Measurements from ENCODE around the gene CALHM2. TPM values are rescaled to one million over a fixed set of nuclear protein-coding genes. Genes with fewer than 3 reads are reported as not detected.
"Not testable (repeated sequence)": the region's sequence is repeated elsewhere in the genome, so short reads cannot be mapped to it uniquely, and the experiment has no call there.

The CALHM2 gene
- polyA plus RNA-seq, 4 donors: 1.1 to 29.1 (median 5.1) TPM

- Histone ChIP-seq H3K4me3 (ENCODE audit: low read depth in 1 of 3, low read length in 3 of 3) (peak overlapping the region; percentile 38 to 69 (median 62)), H3K9me3 (ENCODE audit: control insufficient read depth in 2 of 2, insufficient read depth in 1 of 2, low read depth in 1 of 2, low read length in 1 of 2) (no peaks in the 10 kb centered on the region), H3K27me3 (ENCODE audit: control insufficient read depth in 3 of 3, insufficient read depth in 3 of 3, low read length in 3 of 3) (peaks cover 0 to 14% (median 4%) of the 10 kb centered on the region in 3 donors), H3K4me1 (ENCODE audit: control insufficient read depth in 3 of 3, insufficient read depth in 2 of 3, low read depth in 1 of 3, low read length in 2 of 3) (peaks cover 0 to 27% (median 0%) of the 10 kb centered on the region in 3 donors), H3K36me3 (ENCODE audit: control insufficient read depth in 3 of 3, insufficient read depth in 2 of 3, low read depth in 1 of 3, low read length in 3 of 3) (no peaks in the 10 kb centered on the region), H3K27ac (ENCODE audit: low read depth in 1 of 3, low read length in 2 of 3) (peak overlapping the region in 1 of 3 donors; percentile 50)
- 1 to 4% (median 3%) methylated on average over 46 to 92 of the region's 92 CpGs for WGBS, 3 donors
- DNase-seq (peak in 1 of 2 donors; percentile 74), FAIRE-seq (no peak)
Measured at GRCh38 chr10:103493916-103494877, 42.0 kb upstream of the CALHM2 start.

- WGBS, 3 donors: 2 to 3% (median 2%) methylated on average over 41 to 65 of the region's 65 CpGs
- FAIRE-seq (no peak), DNase-seq (peak in 1 of 2 donors; percentile 73)
- Histone ChIP-seq H3K27ac (ENCODE audit: low read depth in 1 of 3, low read length in 2 of 3) (peak within 1 kb of the TSS in 1 of 3 donors; percentile 66), H3K27me3 (ENCODE audit: control insufficient read depth in 3 of 3, insufficient read depth in 3 of 3, low read length in 3 of 3) (peaks cover 0 to 14% (median 4%) of the 10 kb centered on the region in 3 donors), H3K4me1 (ENCODE audit: control insufficient read depth in 3 of 3, insufficient read depth in 2 of 3, low read depth in 1 of 3, low read length in 2 of 3) (peaks cover 0 to 27% (median 0%) of the 10 kb centered on the region in 3 donors), H3K36me3 (ENCODE audit: control insufficient read depth in 3 of 3, insufficient read depth in 2 of 3, low read depth in 1 of 3, low read length in 3 of 3) (no peaks in the 10 kb centered on the region), H3K4me3 (ENCODE audit: low read depth in 1 of 3, low read length in 3 of 3) (peak within 1 kb of the TSS; percentile 38 to 69 (median 62)), H3K9me3 (ENCODE audit: control insufficient read depth in 2 of 2, insufficient read depth in 1 of 2, low read depth in 1 of 2, low read length in 1 of 2) (no peaks in the 10 kb centered on the region)
Measured at GRCh38 chr10:103493362-103493915, 41.3 kb upstream of the CALHM2 start, which contains the start of gene NEURL1. TSS of gene NEURL1 (plus strand) at chr10:103493705. CDS start at chr10:103494388, 683 bp downstream.

- H3K36me3 ChIP-seq (ENCODE audit: control insufficient read depth in 3 of 3, insufficient read depth in 2 of 3, low read depth in 1 of 3, low read length in 3 of 3): no peaks in the 10 kb centered on the region
- peak overlapping the region in 2 of 3 donors; percentile 62 to 69 for H3K4me3 ChIP-seq (ENCODE audit: low read depth in 1 of 3, low read length in 3 of 3)
- peaks cover 0 to 27% (median 0%) of the 10 kb centered on the region in 3 donors for H3K4me1 ChIP-seq (ENCODE audit: control insufficient read depth in 3 of 3, insufficient read depth in 2 of 3, low read depth in 1 of 3, low read length in 2 of 3)
- FAIRE-seq: no peak
- peaks cover 0 to 14% (median 4%) of the 10 kb centered on the region in 3 donors for H3K27me3 ChIP-seq (ENCODE audit: control insufficient read depth in 3 of 3, insufficient read depth in 3 of 3, low read length in 3 of 3)
- H3K27ac ChIP-seq (ENCODE audit: low read depth in 1 of 3, low read length in 2 of 3): peak overlapping the region in 1 of 3 donors; percentile 66
- H3K9me3 ChIP-seq (ENCODE audit: control insufficient read depth in 2 of 2, insufficient read depth in 1 of 2, low read depth in 1 of 2, low read length in 1 of 2): no peaks in the 10 kb centered on the region
- WGBS, 3 donors: 74 to 83% (median 78%) methylated on average over 5 of the region's 5 CpGs
- DNase-seq: no peak
Measured at GRCh38 chr10:103492655-103493261, 40.6 kb upstream of the CALHM2 start.

GRCh38 chr10:103491729-103492364 is 39.7 kb upstream of the CALHM2 start:
- Histone ChIP-seq H3K27me3 (ENCODE audit: control insufficient read depth in 3 of 3, insufficient read depth in 3 of 3, low read length in 3 of 3) (peaks cover 0 to 14% (median 4%) of the 10 kb centered on the region in 3 donors), H3K4me1 (ENCODE audit: control insufficient read depth in 3 of 3, insufficient read depth in 2 of 3, low read depth in 1 of 3, low read length in 2 of 3) (peaks cover 0 to 27% (median 0%) of the 10 kb centered on the region in 3 donors), H3K4me3 (ENCODE audit: low read depth in 1 of 3, low read length in 3 of 3) (no peak overlapping the region), H3K27ac (ENCODE audit: low read depth in 1 of 3, low read length in 2 of 3) (peak overlapping the region in 1 of 3 donors; percentile 66), H3K9me3 (ENCODE audit: control insufficient read depth in 2 of 2, insufficient read depth in 1 of 2, low read depth in 1 of 2, low read length in 1 of 2) (no peaks in the 10 kb centered on the region), H3K36me3 (ENCODE audit: control insufficient read depth in 3 of 3, insufficient read depth in 2 of 3, low read depth in 1 of 3, low read length in 3 of 3) (no peaks in the 10 kb centered on the region)
- DNase-seq (peak; percentile 49 to 76), FAIRE-seq (no peak)
- WGBS, 3 donors: 58 to 64% (median 61%) methylated on average over 7 of the region's 7 CpGs

GRCh38 chr10:103490986-103491314 is 38.8 kb upstream of the CALHM2 start:
- H3K36me3 ChIP-seq (ENCODE audit: control insufficient read depth in 3 of 3, insufficient read depth in 2 of 3, low read depth in 1 of 3, low read length in 3 of 3): no peaks in the 10 kb centered on the region
- H3K4me1 ChIP-seq (ENCODE audit: control insufficient read depth in 3 of 3, insufficient read depth in 2 of 3, low read depth in 1 of 3, low read length in 2 of 3): peaks cover 0 to 27% (median 0%) of the 10 kb centered on the region in 3 donors
- H3K27me3 ChIP-seq (ENCODE audit: control insufficient read depth in 3 of 3, insufficient read depth in 3 of 3, low read length in 3 of 3): peaks cover 0 to 14% (median 4%) of the 10 kb centered on the region in 3 donors
- DNase-seq: no peak
- H3K4me3 ChIP-seq (ENCODE audit: low read depth in 1 of 3, low read length in 3 of 3): no peak overlapping the region
- FAIRE-seq: no peak
- WGBS, 3 donors: 85 to 91% (median 89%) methylated on average over 1 of the region's 1 CpG
- no peaks in the 10 kb centered on the region for H3K9me3 ChIP-seq (ENCODE audit: control insufficient read depth in 2 of 2, insufficient read depth in 1 of 2, low read depth in 1 of 2, low read length in 1 of 2)
- H3K27ac ChIP-seq (ENCODE audit: low read depth in 1 of 3, low read length in 2 of 3): no peak overlapping the region

- Histone ChIP-seq H3K27ac (ENCODE audit: low read depth in 1 of 3, low read length in 2 of 3) (no peak overlapping the region), H3K36me3 (ENCODE audit: control insufficient read depth in 3 of 3, insufficient read depth in 2 of 3, low read depth in 1 of 3, low read length in 3 of 3) (no peaks in the 10 kb centered on the region), H3K4me3 (ENCODE audit: low read depth in 1 of 3, low read length in 3 of 3) (no peak overlapping the region), H3K27me3 (ENCODE audit: control insufficient read depth in 3 of 3, insufficient read depth in 3 of 3, low read length in 3 of 3) (no peaks in the 10 kb centered on the region), H3K4me1 (ENCODE audit: control insufficient read depth in 3 of 3, insufficient read depth in 2 of 3, low read depth in 1 of 3, low read length in 2 of 3) (peaks cover 0 to 10% (median 0%) of the 10 kb centered on the region in 3 donors), H3K9me3 (ENCODE audit: control insufficient read depth in 2 of 2, insufficient read depth in 1 of 2, low read depth in 1 of 2, low read length in 1 of 2) (no peaks in the 10 kb centered on the region)
- no peak for FAIRE-seq
- no peak for DNase-seq
- WGBS, 3 donors: 73 to 86% (median 79%) methylated on average over 2 of the region's 2 CpGs
Measured at GRCh38 chr10:103487410-103487708, 35.2 kb upstream of the CALHM2 start.

- DNase-seq; H3K27ac ChIP-seq (ENCODE audit: low read depth in 1 of 3, low read length in 2 of 3); H3K27me3 ChIP-seq (ENCODE audit: control insufficient read depth in 3 of 3, insufficient read depth in 3 of 3, low read length in 3 of 3); H3K9me3 ChIP-seq (ENCODE audit: control insufficient read depth in 2 of 2, insufficient read depth in 1 of 2, low read depth in 1 of 2, low read length in 1 of 2); H3K36me3 ChIP-seq (ENCODE audit: control insufficient read depth in 3 of 3, insufficient read depth in 2 of 3, low read depth in 1 of 3, low read length in 3 of 3); FAIRE-seq; H3K4me3 ChIP-seq (ENCODE audit: low read depth in 1 of 3, low read length in 3 of 3); H3K4me1 ChIP-seq (ENCODE audit: control insufficient read depth in 3 of 3, insufficient read depth in 2 of 3, low read depth in 1 of 3, low read length in 2 of 3): not testable (repeated sequence)
- WGBS, 3 donors: 84 to 89% (median 88%) methylated on average over 8 of the region's 8 CpGs
Measured at GRCh38 chr10:103486635-103487409, 34.7 kb upstream of the CALHM2 start.

Measured in small intestine (tissue), 7 donors.